GM12875 (cell line): ENCODE data around the gene FAM162A.

Experiments
- H3K4me3 ChIP-seq: one replicate; pipeline ENCODE4 v1.5.1; 2011; ENCODE audit warnings: low read depth, low read length, control low read depth
- CTCF ChIP-seq: IDR thresholded peaks from 2 replicates; pipeline ENCODE4 v1.5.1; 2011; ENCODE audit warnings: low read depth, mild to moderate bottlenecking, control low read depth, inconsistent platforms, low read length, moderate library complexity, borderline replicate concordance; ENCODE audit not compliant: insufficient read depth

FAM162A gene

GRCh38 chr3:122395582-122395981 is 11.6 kb downstream of the FAM162A start:
- TF ChIP-seq CTCF, result no peak

DNA sequence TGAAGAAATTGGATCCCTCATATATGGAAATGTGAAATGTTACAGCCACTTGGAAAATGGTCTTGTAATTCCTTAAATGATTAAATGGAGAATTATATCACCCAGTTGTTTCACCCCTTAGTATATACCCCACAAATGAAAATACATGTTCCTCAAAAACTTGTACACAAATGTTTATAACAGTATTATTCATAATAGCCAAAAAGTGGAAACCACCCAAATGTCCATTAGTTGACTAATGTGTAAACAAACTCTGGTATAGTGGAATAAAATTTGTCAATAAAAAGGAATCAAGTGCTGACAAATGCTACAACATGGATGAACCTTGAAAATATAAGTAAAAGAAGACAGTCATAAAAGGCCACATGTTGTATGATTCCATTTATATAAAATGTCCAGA is 12.5 kb downstream of the FAM162A start:
- H3K4me3 ChIP-seq, result no peak overlapping the region
- no peak for TF ChIP-seq CTCF

More at GRCh38 chr3:122395582-122395981, 11.6 kb downstream of the FAM162A start:
- H3K4me3 ChIP-seq, result no peak overlapping the region

DNA sequence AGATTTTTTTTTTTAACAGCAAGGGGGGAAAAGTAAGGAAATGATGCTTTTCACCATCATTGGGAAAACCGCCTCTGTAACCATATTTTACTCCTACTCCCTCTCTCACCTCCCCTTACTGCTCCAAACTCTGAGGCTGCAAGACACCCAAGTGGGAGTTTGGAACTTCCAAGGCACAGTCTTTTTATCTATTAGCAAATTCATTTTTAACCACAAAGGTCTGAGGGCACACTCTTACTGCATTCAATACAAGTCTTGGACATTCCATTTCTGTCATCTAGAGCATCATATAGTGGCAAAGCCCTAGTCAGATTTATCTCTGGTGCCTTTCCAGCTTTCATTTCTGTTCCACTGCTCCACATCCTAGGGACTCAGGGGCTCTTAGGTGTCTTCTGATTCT is 13.2 kb downstream of the FAM162A start:
- no peak for TF ChIP-seq CTCF

DNA sequence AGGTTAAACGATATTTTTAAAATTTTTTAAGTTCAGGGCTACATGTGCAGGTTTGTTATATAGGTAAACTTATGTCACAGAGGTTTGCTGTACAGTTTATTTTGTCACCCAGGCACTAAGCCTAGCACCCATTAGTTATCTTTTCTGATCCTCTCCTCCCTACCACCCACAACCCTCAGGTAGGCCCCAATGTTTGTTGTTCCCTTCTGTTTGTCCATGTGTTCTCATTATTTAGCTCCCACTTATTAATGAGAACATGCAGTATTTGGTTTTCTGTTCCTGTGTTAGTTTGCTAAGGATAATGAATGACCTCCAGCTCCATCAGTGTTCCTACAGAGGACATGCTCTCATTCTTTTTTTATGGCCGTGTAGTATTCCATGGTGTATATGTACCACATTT is 14.9 kb downstream of the FAM162A start:
- no peak overlapping the region for H3K4me3 ChIP-seq
- no peak for TF ChIP-seq CTCF

More for the DNA sequence above, 13.2 kb downstream of the FAM162A start:
- no peak overlapping the region for H3K4me3 ChIP-seq

DNA sequence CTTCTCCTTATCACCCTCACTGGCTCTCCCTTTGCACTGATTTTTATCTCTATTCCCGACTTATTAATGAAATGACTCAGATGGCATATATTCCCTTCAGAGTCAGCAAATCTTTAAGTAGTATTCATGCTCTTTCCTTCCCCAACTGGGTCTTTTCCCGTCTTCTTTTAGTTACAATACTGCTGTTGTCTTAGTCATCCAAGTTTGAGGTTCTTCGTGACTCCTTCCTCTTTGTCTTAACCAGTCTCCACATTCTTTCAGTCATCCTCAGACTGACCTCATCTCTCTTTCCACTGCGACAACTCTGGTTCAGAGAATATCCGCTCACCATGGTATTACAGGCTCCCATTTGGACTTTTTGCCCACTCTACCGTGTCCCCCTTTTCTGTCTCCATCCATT is 19.5 kb downstream of the FAM162A start:
- H3K4me3 ChIP-seq, result no peak overlapping the region
- TF ChIP-seq CTCF, result no peak

DNA sequence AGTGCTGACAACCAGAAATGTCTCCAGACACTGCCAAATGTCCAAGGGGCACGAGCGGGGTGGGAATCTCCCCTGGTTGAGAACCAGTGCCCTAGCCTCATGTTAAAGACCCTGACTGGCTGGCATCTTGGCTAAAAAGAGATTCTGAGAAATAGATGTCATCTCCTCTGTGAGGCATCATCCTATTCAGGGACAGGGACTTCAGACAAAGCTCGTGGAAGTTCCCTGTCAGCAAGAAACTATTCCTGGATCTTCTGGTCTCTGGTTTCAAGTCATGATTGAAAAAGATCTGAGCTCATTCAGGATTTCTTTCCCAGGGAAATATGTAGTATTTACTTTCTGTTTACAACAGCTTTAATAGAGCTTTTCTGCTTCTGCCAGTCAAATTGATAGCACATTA is 21.0 kb downstream of the FAM162A start:
- no peak overlapping the region for H3K4me3 ChIP-seq
- TF ChIP-seq CTCF, result no peak

GRCh38 chr3:122406198-122406597 is 22.2 kb downstream of the FAM162A start:
- no peak overlapping the region for H3K4me3 ChIP-seq
- no peak for TF ChIP-seq CTCF
